HG03066 (cell line): Measurements from ENCODE around the gene DOK4.

Experiments used
- ATAC-seq: cut with Tn5 transposase; IDR thresholded peaks from one replicate; pipeline ENCODE4 v1.9.1; 2021; ENCODE audit warnings: low read depth; ENCODE audit not compliant: unreplicated experiment

Gene DOK4

DNA sequence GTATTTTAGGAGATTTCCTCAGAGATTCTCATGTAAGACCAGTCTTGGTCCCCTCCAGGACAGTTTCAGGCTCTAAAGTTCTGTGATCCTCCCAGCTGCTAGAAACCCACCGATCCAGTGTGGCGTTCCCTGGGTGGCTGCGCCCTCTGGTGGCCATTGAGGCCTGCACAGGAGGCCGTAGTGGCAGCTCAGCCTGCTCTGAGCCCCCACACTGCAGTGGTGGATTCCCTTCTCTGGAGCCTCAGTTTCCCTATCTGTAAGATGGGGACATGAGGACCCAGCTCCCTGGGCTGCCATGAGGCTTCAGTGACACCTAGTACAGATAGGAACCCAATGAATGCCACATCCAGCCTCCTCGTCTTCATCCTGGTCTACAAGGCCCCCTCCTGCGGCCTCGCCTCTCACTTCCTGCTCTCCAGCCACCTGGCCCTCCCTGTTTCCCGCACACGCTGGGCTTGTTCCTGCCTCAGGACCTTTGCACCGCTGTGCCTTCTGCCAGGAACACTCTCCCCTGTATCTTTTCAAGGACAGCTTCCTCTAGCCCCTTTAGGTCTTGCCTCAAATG is 33.6 kb upstream of the DOK4 start:
- ATAC-seq: no peak

DNA sequence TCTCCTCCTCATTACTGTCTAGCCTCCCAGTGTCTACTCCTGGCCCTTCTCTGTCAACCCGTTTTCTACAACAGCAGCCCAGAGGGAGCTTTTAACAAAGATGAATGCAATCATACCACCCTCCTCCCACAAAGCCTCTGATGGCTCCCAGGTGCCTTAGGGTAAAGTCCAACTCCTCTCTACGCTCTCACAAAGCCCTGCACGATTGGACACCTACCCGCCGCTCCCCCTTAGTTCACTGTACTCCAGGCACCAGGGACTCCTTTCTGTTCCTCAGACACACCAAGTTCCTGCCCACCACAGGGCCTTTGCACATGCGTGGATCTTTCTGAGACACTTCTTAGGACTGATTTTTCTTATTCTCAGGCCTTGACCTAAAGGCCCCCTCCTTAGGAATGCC is 32.6 kb upstream of the DOK4 start:
- no peak for ATAC-seq

DNA sequence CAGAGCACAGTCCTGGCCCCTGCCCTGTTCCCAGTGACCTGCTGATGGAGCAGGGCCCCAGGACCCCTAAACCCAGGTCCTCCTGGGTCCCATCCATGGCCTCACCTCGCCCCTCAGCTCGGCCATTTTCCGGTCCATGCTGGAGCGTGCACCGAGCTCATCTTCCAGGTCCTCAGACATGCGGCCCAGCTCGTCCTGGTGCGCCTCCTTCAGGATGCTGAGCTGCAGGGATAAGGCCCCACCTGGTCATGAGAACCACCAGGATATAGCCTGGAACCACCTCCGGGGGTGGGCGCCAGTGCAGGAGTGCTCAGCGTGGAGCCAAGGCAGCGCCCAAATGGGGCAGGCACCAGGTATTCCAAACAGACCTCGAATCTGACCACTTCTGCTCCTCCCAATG is 32.2 kb upstream of the DOK4 start:
- ATAC-seq: no peak

DNA sequence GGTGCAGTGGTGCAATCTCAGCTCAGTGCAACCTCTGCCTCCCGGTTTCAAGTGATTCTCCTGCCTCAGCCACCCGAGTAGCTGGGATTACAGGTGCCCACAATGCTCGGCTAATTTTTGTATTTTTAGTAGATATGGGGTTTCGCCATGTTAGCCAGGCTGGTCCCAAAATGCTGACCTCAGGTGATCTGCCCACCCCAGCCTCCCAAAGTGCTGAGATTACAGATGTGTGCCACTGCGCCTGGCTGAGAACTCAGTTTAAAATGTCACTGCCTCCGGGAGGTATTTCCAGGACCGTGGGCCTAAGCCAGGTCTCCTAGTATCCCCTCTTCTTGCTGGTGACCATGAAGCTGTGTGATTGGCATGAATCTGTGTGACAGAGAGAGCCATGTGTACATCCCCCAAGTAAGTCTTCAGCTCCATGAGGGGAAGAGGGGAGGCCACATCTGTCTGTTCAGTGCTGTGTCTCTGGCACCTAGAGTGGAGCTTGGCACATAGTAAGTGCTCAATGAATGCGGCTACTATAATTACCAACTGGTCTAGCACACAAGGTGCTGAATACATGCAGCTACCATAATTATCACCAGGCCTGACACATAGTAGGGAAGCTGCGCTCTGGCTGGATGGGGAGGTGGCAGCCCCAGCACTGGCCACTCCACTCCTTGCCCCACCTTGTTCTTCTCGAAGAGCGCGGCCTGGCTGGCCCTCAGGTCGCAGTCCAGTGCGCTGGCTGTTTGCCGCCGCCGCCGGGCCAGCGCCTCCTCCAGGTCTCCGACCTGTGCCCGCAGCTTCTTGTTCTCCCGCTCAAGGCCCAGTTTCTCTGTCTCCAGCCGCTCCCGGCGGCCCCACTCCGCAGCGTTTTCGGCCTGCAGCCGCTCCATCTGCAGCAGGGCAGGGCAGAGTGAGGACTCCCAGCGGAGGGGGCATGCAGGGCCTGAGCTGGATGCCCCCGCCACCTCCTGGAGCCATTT is 31.4 kb upstream of the DOK4 start:
- ATAC-seq: no peak

DNA sequence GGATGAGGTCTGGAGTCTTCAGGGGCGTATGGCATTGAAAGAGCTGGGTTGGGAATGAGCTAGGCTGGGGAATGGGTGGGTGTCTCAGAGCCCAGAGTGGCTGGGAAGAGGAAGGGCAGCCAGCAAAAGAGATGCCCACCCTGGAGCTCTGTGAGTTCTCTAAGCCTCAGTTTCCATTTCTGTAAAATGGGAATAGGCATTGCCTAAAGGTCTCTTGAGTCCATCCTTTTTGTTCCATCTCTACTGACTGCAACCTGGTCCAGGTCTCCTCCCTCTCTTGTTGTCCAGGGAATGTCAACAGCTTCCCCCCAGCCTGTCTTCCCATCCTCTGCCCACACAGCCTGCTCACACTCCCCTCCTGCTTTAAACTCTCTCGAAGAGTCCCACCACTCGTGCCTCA is 30.5 kb upstream of the DOK4 start:
- ATAC-seq: no peak

DNA sequence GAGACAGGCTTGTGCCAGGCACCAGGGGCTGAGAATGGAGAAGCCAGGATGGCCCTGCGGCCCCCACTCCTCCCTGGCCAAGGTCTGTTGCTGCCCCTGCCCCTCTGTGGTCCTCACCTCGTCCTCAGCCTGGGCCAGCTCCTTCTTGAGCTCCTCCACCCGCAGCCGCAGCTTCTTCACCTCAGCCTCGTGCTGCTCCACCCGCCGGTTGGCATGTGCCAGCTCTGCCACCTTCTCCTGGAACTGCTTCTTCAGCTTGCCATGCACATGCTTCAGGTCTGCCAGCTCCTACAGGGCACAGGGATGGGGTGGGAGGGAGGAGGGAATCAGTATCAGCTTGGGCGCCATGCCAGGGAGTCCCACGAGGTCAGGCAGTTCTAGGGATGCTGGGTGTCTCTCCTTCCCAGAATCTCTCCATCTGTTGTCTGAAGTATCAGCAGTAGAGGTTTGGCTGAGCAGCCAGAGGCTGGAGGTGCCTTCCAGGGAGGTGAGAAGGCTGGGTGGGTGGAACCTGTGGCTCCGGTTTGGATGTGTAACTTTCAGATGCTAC is 30.0 kb upstream of the DOK4 start:
- no peak for ATAC-seq

DNA sequence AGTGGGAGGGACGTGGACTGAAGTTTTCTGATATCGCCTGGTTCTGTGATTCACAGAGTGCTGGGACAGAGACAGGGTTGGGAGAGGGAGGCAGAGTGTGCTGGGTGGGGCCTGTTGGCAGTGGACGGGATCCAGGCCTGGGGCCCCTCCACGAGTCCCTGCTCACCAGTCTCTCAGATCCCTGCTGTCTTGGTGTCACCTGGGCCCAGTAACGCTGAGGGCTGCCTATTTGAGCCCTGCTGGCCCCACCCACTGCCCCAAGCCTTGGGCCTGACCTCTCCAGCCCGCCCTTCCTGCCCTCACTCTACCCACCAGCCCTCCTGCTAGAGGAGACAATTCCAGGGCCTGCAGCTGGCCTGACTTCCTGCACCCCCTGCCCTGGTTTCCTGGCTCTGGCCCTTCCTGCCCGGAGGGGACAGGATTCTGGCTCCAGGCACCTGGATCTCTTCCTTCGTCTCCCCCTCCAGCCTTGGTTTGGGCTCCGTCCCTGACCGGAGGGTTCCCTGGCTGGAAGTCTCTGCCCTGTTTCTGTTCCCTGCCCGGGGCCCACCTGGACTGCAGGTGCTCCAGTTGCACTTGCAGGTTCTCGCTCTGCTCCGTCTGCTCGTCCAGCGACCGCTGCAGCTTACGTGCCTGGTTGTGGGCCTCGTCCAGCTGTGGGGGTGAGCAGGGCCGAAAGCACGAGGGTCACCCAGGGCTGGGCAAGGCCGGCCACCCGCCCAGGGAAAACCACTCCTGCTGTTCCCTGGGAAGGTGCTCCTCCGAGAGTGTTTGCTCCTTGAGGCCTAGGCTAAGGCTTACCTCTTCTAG is 28.7 kb upstream of the DOK4 start:
- no peak for ATAC-seq

DNA sequence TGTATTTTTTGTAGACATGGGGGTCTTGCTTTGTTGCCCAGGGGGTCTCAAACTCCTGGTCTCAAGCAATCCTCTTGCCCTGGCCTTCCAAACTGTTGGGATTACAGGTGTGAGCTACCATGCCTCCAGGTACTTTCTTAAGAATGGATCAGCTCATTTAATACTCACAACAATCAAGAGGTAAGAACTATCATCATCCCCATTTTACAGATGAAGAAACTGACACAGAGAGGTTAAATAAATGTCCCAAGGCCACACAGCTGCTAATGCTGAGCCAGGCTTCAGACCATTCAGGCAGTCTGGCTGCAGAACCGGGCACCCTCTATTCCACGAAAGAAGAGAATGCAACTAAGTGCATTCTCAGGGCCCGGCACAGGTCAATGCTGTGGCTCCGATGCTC is 28.1 kb upstream of the DOK4 start:
- no peak for ATAC-seq

DNA sequence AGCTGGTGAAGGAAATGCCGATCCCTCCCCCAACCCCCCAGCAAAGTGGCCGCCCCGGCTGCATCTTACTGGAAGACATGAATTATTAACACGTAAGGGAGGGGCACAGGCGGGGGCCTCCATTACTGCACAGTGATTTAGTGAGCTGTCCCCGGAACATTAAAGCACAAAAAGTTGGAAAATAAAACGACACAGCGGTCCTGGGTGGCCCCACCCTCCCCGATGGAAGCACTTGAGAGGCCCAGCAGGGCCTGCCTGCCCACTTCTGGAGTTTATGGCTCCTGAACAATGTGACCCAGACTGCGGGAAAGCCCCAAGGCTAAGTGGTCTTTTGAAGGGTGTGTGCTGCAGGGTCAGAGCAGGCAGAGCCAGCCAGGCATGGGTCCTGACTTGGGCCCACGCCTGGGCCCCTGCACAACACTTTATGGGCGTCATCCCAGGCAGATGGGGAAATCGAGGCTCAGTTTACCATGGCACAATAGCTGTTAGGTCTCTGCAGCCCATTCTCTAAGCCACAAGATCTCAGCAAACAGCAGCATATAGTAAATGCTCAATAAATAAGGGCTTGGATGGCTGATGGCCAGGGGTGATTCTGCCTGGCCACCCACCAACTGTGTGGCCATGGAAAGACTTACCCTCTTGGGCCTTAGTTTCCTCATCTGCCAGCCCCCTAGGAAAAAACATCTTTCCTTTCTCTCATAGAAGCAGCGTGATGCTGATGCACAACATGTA is 27.2 kb upstream of the DOK4 start:
- no peak for ATAC-seq

DNA sequence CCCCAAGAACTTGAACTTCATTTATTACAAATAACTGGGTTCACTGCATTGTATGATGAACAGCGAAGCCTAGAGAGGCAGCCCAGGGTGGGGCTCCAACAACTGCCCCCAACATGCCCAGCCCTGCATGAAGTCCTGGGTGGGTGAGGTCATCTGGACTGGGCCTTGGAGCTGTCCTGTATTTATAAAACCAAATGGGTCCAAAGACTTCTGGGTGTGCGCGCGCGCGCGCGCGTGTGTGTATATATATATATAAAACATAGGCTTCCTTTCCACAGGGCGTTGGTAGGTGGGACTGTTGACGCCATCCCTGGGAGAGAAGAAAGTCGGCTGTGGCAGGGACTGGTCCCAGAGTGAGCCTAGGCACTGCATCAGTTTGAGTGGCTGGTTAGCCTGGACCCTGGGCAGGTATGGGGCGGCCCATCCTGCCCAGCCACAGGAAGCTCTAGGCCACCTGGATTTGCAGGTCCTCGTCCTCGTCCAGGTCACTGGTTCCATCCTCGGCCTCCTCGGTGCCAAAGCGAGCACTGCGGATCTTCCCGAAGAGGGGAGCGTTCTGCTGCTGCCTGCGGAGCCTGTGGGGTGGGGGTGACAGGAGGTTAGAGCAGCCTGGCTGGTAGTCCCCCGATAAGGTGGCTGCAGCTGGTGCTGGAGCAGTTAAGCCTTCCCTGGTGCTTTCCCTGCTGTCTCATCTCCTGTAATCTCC is 26.2 kb upstream of the DOK4 start:
- no peak for ATAC-seq

DNA sequence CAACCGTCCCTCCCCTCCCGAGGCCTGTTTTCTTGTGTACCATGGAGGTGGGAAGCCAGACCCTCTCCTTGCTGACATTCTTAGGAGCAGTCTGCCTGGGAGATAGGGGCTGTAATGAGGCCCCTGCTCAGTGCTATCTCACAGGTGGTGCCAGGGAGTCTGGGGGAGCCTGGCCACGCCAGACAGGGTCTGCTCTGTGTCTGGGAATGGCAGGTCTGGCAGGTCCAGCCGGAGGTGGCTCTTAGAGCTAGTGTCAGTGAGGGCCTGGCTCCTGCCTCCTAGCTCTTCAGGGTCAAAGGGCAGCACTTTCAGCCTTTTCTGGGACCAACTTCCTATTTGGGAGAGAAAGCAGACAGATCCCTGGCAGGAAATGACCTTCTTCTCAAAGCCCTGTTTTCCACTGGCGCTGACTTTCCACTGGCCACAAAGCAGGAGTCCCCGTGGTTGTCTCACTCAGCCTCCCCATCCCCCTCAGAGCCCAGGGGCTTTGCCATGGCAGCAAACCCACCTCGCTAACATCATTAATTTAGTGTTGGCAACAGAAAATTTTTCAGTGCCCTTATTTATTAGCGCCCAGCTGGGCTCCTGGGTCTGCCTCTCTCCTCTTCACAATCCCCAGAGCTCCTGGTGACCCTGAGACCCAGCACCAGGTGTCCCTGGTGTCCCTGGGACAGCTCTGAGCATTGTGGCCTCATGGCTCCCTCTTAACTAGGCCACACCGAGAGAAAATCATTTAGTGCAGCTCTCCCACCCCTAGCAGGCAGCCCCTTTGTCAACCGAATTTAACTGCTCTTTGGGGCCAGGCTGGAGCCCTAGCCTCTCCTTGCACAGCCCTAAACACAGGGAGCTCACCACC is 24.0 kb upstream of the DOK4 start:
- no peak for ATAC-seq

DNA sequence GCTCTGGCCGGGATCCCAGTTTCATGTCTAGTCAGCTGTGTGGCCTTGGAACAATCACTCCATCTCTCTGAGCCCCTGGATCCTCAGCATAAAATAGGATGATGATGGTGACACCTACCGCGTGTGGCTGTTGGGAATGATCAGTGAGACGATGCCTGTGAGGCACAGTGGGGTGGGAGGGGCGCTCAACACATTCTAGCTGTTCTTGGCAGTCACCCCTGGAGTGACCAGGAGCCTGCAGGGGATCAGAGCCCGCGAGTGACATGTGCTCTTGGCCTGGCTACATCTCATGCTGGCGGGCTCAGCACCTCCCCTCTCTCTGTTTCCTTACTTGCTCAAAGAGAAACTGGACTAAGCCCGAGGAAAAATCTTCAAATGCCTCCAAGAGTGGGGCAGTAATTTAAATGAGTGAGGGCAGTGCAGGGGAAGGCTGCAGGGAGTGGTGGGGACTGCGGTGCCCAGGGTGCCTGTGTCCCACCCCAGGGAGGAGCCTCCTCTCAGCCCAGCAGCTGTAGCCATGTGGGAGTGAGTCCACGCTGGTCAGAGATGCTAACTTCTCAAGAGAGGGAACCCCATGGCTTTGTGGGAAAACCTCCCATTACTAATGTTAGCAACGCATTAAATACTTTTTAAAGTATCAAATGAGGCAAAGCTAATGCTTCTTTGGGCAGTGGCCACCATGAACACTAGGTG is 23.1 kb upstream of the DOK4 start:
- no peak for ATAC-seq

DNA sequence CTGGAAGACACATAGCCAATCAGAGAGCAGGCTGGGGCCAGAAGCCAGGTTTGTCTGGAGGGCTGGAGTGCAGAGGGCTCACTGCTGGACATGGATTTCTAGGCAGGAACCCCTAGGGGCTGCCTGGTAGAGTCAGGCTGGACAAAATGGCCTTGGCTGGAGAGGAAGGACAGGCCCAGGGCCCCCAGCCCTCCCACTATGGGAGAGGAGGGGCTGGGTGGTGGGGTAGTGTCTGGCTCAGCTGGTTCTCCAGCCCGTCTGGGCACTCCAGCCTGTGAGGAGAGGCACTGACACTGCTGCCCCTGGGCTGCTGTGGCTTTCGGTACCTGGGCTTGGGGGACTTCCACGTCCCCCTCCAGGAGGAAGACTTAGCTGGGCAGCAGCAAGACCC is 21.7 kb upstream of the DOK4 start:
- no peak for ATAC-seq

DNA sequence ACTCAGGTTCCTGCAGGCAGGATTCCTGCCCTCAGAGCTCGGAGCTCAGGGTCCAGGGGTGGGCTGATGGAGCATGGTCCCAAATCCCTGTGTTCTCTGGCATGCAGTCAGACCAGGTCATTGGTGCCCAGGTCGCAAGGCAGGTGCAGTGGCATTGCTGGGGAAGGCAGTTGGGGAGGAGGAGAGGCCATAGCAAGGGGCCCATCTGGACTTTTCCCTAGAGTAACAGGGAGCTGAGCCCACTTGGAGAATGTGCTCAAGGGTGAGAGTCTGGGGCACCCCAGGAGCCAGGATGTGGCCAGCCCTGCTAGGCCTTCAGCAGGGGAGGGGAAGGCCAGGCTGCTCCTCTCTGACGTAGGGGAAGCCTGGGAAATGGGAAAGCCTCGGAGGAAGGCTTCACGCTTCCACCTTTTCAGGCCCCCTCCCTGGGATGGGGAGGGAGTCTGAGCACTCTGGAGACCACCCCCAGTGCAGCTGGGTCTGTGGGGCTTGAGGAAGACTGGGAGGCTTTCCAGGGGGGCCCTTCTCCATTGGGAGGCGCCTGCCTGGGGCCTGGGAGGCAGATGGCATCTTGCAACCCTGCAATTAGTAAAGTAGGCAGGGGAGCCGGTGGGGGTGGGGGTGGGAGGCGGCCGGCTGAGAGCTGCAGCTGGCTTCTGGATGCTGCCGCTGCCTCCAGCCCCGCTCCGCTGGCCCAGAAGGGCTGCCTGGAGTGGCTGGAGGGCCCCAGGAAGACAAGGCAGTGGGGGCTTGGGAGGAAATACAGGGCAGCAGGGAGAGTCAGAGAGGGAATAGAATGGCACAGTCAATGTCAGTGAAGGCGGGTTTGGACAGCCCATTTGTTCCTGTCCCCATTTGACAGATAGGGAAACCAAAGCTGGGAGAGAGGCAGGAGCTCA is 21.1 kb upstream of the DOK4 start:
- no peak for ATAC-seq

DNA sequence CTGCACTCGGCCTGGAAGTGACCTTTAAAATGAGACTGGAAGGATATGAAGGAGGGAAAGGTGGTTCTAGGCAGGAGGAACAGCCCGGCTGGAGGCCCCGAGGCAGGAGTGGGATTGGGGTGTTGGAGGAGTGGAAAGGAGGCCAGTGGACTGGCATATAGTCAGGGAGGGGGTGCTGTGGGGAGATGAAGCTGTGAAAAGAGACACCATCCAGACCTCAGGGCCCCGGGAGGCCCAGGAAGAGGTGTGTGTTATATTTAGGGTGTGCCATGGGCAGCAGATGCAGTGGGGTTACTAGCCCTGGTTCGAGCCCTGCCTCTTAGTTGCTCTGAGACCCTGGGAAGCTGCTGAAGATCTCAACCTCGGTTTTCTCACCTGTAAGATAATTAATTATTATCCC is 18.9 kb upstream of the DOK4 start:
- no peak for ATAC-seq

DNA sequence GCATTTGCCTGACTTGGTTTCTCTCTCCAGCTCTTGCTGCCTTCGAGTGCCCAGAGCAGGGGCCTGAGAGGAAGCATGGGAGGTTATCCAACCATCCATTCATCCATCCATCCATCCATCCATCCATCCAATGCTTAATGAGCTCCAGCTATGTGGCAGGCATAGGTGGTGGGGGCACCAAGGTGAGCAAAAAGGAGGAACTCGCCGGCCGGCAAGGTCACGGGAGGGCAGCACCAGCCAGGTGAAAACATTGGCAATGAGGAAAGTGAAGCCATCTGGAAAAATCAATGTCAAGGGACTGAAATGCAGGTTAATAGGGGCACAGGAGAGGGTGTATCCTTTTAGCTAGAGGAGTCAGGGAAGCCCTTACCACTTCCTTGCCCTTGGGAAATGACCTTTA is 18.2 kb upstream of the DOK4 start:
- no peak for ATAC-seq

DNA sequence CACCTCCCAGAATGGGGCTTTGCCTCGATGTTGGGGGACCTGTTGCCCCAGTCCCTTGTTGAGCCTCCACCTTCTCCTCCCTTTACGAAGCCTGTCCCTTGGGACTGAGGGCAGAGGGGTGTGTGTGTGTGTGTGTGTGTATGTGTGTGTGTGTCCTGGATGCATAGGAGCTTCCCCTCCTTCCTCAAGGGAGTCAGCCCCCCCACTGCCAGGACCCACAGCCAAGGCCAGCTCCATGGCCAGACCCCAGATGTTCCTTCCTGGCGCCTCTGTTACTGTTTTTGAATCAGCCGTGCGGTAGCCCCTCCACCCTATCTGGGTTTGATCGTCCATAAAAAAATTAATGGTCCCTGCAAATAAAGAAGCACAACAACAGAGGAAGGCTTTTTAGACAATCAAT is 17.7 kb upstream of the DOK4 start:
- ATAC-seq: no peak
